Measurements from ENCODE around the gene ADAMTS14.

GRCh38 chr10:70702190-70702763 lies 30.0 kb downstream of the ADAMTS14 start:
- TF ChIP-seq CTCF (IDR thresholded peaks at IDR 0.05), result no peak
- TF ChIP-seq POLR2AphosphoS5 (IDR thresholded peaks at IDR 0.05), result no peak

Measured in stomach (tissue), 4 donors.